ENCODE data around the gene NRGN.
"Not testable (repeated sequence)": the region's sequence is repeated elsewhere in the genome, so short reads cannot be mapped to it uniquely, and the experiment has no call there.

The NRGN gene

GRCh38 chr11:124758355-124759265 lies 18.9 kb downstream of the NRGN start:
- peak; percentile 90 for DNase-seq

GRCh38 chr11:124759266-124760204 lies 19.8 kb downstream of the NRGN start:
- DNase-seq, result no peak

- DNase-seq, result peak; percentile 27
These were observed 20.5 kb downstream of the NRGN start for GRCh38 chr11:124760205-124760652.

DNA sequence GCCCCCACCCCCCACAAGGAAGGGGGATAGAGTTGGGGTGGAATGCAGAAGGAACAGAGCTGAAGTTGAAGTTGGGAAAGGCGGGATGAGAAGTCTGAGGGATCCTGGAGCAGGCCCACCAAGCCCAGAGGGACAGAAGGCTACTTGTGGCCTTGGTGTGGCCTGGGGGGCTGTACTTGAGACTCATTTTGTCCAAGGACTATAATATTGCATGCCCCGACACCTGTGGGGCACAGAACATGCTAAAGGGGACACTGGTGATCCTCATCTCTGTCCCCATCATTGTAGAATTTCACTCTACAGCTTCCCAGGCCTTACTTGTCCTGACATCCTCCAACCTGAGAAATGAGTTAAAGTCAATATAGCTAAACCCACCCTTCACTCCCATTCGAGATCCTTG lies 21.1 kb downstream of the NRGN start:
- no peak for DNase-seq

GRCh38 chr11:124761301-124762104 lies 21.8 kb downstream of the NRGN start:
- no peak for DNase-seq

- DNase-seq, result peak; percentile 75
These were observed 22.4 kb downstream of the NRGN start, which contains the start of gene ESAM for GRCh38 chr11:124762105-124762623. Gene ESAM (minus strand): TSS chr11:124762290. CDS start chr11:124762154, 136 bp downstream.

GRCh38 chr11:124762624-124763155 lies 22.9 kb downstream of the NRGN start:
- DNase-seq, result no peak

DNA sequence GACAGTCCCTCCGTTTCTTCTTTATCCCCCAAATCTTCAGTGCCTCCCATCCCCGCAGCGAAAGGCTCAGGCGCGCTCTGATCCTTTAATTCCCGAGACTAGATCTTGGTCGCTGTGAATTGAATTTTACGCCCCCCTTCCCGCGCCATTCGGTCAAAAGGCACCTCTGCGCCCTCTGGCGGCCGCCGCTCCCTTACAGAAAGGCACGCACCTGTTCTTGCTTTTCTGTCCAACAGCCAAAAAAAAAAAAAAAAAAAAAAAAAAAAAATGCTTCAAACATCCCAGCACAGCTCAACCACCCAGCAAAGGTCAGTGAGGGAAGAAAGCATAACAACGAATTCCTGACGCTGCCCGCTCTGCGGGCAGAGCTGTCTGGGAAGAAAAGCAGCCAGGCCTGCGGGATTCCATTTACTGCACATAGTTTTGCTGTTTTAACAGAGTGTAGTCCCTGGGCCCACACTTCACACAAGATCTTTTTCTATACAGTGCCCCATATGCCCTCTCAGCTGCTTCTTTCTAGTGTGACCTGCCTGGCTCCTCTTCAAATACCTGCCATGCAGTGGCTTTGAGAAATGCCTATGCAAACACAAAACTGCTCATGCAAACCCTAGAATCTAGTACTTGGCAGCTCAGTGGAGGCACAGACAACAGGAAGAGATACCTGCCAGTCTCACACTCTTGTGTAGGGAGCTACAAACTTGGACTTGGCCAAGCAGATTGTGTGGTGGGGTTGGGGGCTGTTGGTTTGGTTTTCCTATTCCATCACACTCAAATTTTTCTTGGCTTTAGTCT lies 23.6 kb downstream of the NRGN start:
- DNase-seq, result peak; percentile 88

- DNase-seq, result no peak
These were observed 26.4 kb downstream of the NRGN start for GRCh38 chr11:124766156-124766555.

- no peak for DNase-seq
These were observed 29.2 kb downstream of the NRGN start for GRCh38 chr11:124768914-124769313.

- no peak for DNase-seq
These were observed 30.3 kb downstream of the NRGN start for GRCh38 chr11:124769806-124770774.

GRCh38 chr11:124770959-124771358 lies 31.2 kb downstream of the NRGN start:
- not testable (repeated sequence) for DNase-seq

DNA sequence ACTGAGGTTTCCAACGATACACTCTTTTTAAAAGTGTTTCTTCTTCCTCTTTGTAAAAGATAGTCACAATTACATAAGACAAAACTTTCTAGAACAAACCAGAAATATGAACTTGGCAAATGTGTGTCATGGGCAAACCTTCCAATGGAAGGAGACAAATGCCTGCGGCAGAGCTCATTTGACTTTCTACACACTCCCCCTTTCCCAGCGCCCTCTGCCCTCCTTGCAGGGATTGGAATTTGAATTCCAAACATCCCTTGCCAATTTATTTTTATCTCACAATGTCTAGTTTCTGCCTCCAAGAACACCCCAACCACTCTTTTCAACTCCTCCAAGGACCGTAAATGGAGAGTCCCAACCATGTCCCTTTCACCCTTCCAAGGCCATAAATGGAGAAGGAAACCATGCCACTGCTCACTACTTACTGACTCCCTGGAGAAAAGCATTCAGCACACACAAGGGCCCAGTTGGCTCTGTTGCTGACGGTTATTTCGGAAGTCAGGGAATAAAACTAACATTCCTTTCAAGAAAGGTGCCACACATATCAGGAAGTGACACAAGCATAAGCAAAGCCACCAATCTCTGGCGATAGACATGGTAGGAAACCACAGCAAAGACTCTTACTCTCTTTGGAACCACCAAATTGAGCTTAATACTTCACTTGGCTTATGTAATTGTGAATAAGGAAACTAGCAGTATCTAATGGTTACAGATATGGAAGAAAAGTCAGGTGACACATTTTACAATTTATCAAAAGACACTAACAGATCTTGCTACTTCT lies 37.3 kb downstream of the NRGN start:
- DNase-seq, result no peak

DNA sequence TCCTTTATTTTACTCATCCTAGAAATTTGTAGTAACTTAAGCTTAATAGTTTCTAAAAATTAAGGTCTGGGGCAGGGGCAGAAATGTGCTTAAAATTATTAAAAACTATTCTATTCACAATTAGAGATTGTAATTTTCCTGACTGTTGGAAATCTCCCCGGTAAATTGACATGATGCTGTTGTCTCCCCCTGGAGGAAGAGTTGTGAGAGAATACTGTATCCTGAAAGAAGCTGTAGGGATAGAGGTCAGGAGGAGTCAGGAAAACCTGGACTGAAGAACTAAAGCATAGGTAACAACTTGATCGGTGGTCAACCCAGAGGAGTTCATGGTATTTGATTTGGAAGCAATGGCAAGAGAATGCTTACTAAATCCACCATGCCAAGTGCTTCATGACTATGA lies 38.5 kb downstream of the NRGN start:
- no peak for DNase-seq

GRCh38 chr11:124779568-124779967 lies 39.8 kb downstream of the NRGN start:
- DNase-seq, result no peak

GRCh38 chr11:124783002-124783401 lies 43.3 kb downstream of the NRGN start:
- no peak for DNase-seq

DNA sequence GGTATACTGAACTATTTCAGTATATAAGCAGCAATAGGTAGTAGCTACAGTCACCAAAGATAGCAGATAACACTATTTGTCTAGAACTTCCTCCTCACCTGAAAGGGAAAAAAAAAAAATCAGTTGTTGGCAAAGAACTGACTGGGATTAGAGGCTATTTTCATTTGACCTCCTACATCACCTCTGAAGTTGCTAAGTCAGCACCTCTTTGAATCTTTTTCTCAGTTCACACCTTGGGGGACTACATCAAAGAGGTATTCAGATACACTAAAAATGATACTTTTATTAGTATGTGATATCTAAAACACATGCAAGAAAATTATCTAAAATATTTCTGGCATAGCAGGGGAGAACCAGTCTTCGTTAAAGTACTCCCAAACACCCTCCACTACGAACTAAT lies 44.3 kb downstream of the NRGN start:
- DNase-seq, result no peak

GRCh38 chr11:124788521-124788920 lies 48.8 kb downstream of the NRGN start:
- no peak for DNase-seq

Data from hematopoietic multipotent progenitor cell treated with erythropoietin and hydrocortisone succinate and interleukin-3 and kit ligand, for 6 days (in vitro differentiated cells).